CD8-positive, alpha-beta memory T cell (primary cell): Measurements from ENCODE around the gene CTNNBL1. TPM values are rescaled to one million over a fixed set of nuclear protein-coding genes. Genes with fewer than 3 reads are reported as not detected.
"Not testable (repeated sequence)": the region's sequence is repeated elsewhere in the genome, so short reads cannot be mapped to it uniquely, and the experiment has no call there.

Source experiments
- CTCF ChIA-PET: fragments of 350-600 bp; sonication (Branson Sonifier 250); formaldehyde crosslinking; loops from one replicate; lab custom pipeline; 2021; ENCODE audit warnings: antibody characterized with exemption; lab: Charles Lee
- POLR2A ChIA-PET: fragments of 350-600 bp; sonication (Branson Sonifier 250); formaldehyde crosslinking; loops from one replicate; lab custom pipeline; 2021; ENCODE audit warnings: antibody characterized with exemption; lab: Charles Lee
- DNase-seq, 5 donors: peaks; one replicate each; pipeline versions ENCODE4 v3.0.0 to v3.0.0-alpha.2; 2020 to 2022; ENCODE audit warnings: mixed read lengths in 1 of 5
- H3K27ac ChIP-seq: one replicate; pipeline ENCODE4 v1.7.0; 2013; ENCODE audit warnings: low read depth, mild to moderate bottlenecking, low read length, moderate library complexity
- H3K27me3 ChIP-seq: 2 replicates; pipeline ENCODE4 v1.7.0; 2013; ENCODE audit warnings: low read length, mild to moderate bottlenecking; ENCODE audit not compliant: insufficient read depth, poor library complexity, severe bottlenecking
- H3K36me3 ChIP-seq: 2 replicates; pipeline ENCODE4 v1.7.0; 2013; ENCODE audit warnings: mild to moderate bottlenecking, low read length, moderate library complexity; ENCODE audit not compliant: insufficient read depth
- H3K4me1 ChIP-seq: 2 replicates; pipeline ENCODE4 v1.7.0; 2013; ENCODE audit warnings: mild to moderate bottlenecking, low read length, moderate library complexity; ENCODE audit not compliant: insufficient read depth
- H3K4me3 ChIP-seq: 2 replicates; pipeline ENCODE4 v1.7.0; 2013; ENCODE audit warnings: mild to moderate bottlenecking, low read length
- H3K9me3 ChIP-seq: 2 replicates; pipeline ENCODE4 v1.7.0; 2013; ENCODE audit warnings: mild to moderate bottlenecking, low read length
- H3K27ac Mint-ChIP-seq, 8 donors: one replicate each; pipeline ENCODE4 v1.8.0; 2020 to 2021; ENCODE audit warnings: mixed read lengths in 8 of 8, mild to moderate bottlenecking in 6 of 8, inconsistent platforms in 3 of 8, moderate library complexity in 3 of 8
- H3K27me3 Mint-ChIP-seq, 2 donors: one replicate each; pipeline ENCODE4 v1.8.0; 2020 to 2021; ENCODE audit warnings: mixed read lengths in 2 of 2, mild to moderate bottlenecking in 1 of 2, moderate library complexity in 1 of 2
- H3K36me3 Mint-ChIP-seq, 3 donors: one replicate each; pipeline ENCODE4 v1.8.0; 2020 to 2021; ENCODE audit warnings: mixed read lengths in 3 of 3, inconsistent platforms in 1 of 3, mild to moderate bottlenecking in 1 of 3
- H3K4me1 Mint-ChIP-seq, 3 donors: one replicate each; pipeline ENCODE4 v1.8.0; 2020 to 2021; ENCODE audit warnings: mixed read lengths in 3 of 3, inconsistent platforms in 1 of 3, mild to moderate bottlenecking in 1 of 3
- H3K4me3 Mint-ChIP-seq, 7 donors: one replicate each; pipeline ENCODE4 v1.8.0; 2020 to 2021; ENCODE audit warnings: mixed read lengths in 7 of 7, mild to moderate bottlenecking in 6 of 7, moderate library complexity in 4 of 7, inconsistent platforms in 2 of 7
- H3K9me3 Mint-ChIP-seq, 5 donors: one replicate each; pipeline ENCODE4 v1.8.0; 2020 to 2022; ENCODE audit warnings: mixed read lengths in 5 of 5, mild to moderate bottlenecking in 3 of 5, moderate library complexity in 2 of 5, inconsistent platforms in 1 of 5
- polyA plus RNA-seq: library from polyadenylated mRNA; unstranded; fragments of 300-500 nt; fragmentation: Illumina TruSeq; gene quantifications from one replicate; pipeline ENCODE4 v1.2.3, GENCODE V29; 2021
- total RNA-seq, 2 experiments: library from RNA; stranded (reverse); gene quantifications; one replicate each; pipeline ENCODE4 v1.2.3, GENCODE V29; 2021

Gene CTNNBL1
- total and polyA plus RNA-seq, 3 experiments from 2014 or later = 86.8 to 97.8 (median 88.9) TPM

DNA sequence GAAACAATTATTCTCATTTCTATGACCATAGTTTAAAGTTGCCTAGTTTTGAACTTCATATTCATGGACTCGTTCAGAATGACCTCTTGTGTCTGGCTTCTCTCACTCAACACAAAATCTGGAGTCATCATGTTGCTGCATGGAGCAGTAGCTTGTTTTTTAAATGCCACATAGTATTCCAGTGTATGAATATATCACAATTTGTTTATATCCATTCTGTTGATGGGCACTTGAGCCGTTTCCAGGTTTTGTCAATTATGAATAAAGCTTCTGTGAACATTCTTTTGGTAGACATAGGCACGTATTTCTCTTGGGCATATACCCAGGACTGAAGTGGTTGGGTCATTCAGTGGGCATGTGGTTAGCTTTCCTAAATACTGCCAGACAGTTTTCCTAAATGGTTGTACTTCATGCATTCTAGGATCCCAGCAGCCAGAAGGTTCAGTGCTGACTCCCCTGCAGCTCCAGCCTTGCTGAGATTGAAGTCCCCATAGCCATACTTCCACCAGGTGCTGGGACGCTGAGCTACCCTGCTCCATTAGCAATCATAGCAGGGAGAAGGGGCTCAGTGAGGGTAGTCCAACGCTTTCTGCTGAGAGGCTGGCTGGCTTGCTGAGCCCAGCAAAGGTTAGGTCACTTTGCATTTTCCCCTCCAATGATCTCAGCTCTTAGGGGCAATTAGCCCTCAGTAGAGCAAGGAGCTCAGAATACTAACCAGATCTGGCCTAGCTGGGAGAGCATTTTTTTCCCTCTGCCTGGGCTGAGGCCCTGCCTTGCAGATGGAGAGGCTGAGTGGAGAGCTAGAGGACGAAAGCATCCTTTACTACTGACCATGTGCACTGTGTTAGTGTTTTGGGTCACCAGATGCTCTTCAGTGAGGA, 35.7 kb upstream of the CTNNBL1 start:
- H3K4me1 Mint-ChIP-seq = no peaks in the 10 kb centered on the region
- Histone ChIP-seq H3K36me3 (no peaks in the 10 kb centered on the region), H3K27me3 (no peaks in the 10 kb centered on the region), H3K4me1 (no peaks in the 10 kb centered on the region), H3K27ac (no peak overlapping the region), H3K9me3 (no peaks in the 10 kb centered on the region), H3K4me3 (no peak overlapping the region)
- ChIA-PET POLR2A (no interaction called here), CTCF (no interaction called here)
- no peak overlapping the region for H3K4me3 Mint-ChIP-seq
- no peak for DNase-seq
- H3K27me3 Mint-ChIP-seq = peaks cover 8 to 9% of the 10 kb centered on the region in 2 donors
- no peak overlapping the region for H3K27ac Mint-ChIP-seq
- H3K9me3 Mint-ChIP-seq = no peaks in the 10 kb centered on the region
- no peaks in the 10 kb centered on the region for H3K36me3 Mint-ChIP-seq

DNA sequence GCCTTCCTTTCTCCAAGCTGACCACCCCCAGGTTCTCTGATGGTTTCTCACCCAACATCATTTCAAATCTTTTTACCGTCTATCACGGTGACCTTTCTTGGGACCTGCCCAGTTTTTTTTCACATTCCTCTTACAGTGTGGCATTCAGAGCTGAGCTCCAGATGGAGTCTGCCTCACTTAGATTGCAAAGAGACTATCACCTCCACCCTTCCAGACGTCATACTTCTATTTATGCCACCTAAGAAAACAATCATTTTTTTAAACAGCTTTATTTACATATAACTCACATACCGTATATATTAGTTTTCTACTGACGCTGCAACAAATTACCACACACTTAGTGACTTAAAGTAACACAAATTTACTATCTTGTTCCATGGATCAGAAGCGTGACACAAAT, 32.3 kb upstream of the CTNNBL1 start:
- Mint-ChIP-seq H3K9me3 (peaks cover 0 to 10% (median 5%) of the 10 kb centered on the region in 5 donors), H3K36me3 (peaks cover 0 to 8% (median 2%) of the 10 kb centered on the region in 3 donors), H3K4me3 (no peak overlapping the region), H3K27me3 (peaks cover 9 to 13% of the 10 kb centered on the region in 2 donors), H3K4me1 (no peaks in the 10 kb centered on the region), H3K27ac (no peak overlapping the region)
- no peak overlapping the region for H3K4me3 ChIP-seq
- H3K27me3 ChIP-seq = no peaks in the 10 kb centered on the region
- ChIA-PET POLR2A (no interaction called here), CTCF (no interaction called here)
- H3K9me3 ChIP-seq = no peaks in the 10 kb centered on the region
- DNase-seq = no peak
- H3K36me3 ChIP-seq = no peaks in the 10 kb centered on the region
- no peaks in the 10 kb centered on the region for H3K4me1 ChIP-seq
- no peak overlapping the region for H3K27ac ChIP-seq

DNA sequence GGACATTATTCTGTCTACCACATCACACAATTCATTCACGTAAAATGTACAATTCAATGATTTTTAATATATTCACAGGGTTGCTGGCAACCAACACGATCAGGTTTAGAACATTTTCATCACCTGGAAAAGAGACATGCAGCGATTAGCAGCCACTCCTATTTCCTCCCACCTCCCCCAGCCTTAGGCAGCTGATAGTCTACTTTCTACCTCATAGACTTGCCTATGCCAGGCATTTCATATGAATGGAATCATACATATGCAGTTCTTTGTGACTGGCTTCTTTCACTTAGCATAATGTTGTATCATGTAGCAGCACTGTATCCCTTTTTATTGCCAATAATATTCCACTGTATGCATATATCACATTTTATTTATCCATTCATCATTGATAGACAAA, 31.5 kb upstream of the CTNNBL1 start:
- ChIA-PET POLR2A (no interaction called here), CTCF (no interaction called here)
- Mint-ChIP-seq H3K4me1 (no peaks in the 10 kb centered on the region), H3K36me3 (peaks cover 0 to 8% (median 2%) of the 10 kb centered on the region in 3 donors), H3K4me3 (no peak overlapping the region), H3K27ac (no peak overlapping the region), H3K27me3 (peaks cover 9 to 13% of the 10 kb centered on the region in 2 donors), H3K9me3 (peaks cover 0 to 10% (median 5%) of the 10 kb centered on the region in 5 donors)
- no peaks in the 10 kb centered on the region for H3K36me3 ChIP-seq
- no peaks in the 10 kb centered on the region for H3K4me1 ChIP-seq
- H3K27ac ChIP-seq = no peak overlapping the region
- no peak overlapping the region for H3K4me3 ChIP-seq
- H3K9me3 ChIP-seq = no peaks in the 10 kb centered on the region
- DNase-seq = no peak
- no peaks in the 10 kb centered on the region for H3K27me3 ChIP-seq

DNA sequence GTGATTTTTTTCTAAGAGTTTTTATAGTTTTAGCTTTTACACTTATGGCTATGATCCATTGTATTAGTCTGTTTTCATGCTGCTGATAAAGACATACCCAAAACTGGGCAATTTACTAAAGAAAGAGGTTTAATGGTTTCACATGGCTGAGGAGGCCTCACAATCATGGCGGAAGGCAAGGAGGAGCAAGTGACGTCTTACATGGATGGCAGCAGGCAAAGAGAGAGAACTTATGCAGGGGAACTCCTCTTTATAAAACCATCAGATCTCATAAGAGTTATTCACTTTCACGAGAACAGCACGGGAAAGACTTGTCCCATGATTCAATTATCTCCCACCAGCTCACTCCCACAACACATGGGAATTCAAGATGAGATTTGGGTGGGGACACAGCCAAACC, 29.2 kb upstream of the CTNNBL1 start:
- H3K4me1 ChIP-seq, H3K27ac Mint-ChIP-seq, H3K36me3 Mint-ChIP-seq, H3K4me3 ChIP-seq, H3K9me3 Mint-ChIP-seq, H3K27ac ChIP-seq, POLR2A ChIA-PET, H3K4me3 Mint-ChIP-seq, DNase-seq, H3K36me3 ChIP-seq, H3K4me1 Mint-ChIP-seq, H3K9me3 ChIP-seq, CTCF ChIA-PET, H3K27me3 ChIP-seq: not testable (repeated sequence)
- H3K27me3 Mint-ChIP-seq = peaks cover 21 to 22% of the 10 kb centered on the region in 2 donors

DNA sequence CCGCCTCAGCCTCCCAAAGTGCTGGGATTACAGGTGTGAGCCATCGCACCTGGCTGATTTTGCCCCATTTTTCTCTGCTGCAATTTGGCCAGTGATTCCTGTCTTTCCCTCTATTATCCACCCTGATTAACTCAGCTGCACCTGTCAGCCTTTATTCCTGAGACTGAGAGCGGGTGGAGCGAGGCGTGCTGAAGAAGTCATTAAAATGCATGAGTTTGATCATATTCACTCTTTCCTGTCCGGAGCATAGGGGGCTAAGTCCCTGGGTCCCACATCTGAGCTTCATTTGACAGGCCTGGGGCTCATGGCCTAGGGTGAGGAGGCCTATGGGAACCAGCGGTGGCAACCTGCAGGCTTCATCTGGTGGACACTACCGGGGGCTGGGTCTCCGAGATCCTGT, 25.7 kb upstream of the CTNNBL1 start:
- CTCF ChIA-PET = no interaction called here
- Mint-ChIP-seq H3K27me3 (peaks cover 45 to 47% of the 10 kb centered on the region in 2 donors), H3K9me3 (peaks cover 0 to 10% (median 5%) of the 10 kb centered on the region in 5 donors), H3K36me3 (peaks cover 0 to 8% (median 3%) of the 10 kb centered on the region in 3 donors), H3K4me1 (no peaks in the 10 kb centered on the region), H3K4me3 (no peak overlapping the region), H3K27ac (no peak overlapping the region)
- H3K4me1 ChIP-seq = no peaks in the 10 kb centered on the region
- no peak overlapping the region for H3K27ac ChIP-seq
- H3K4me3 ChIP-seq = no peak overlapping the region
- POLR2A ChIA-PET = no interaction called here
- no peaks in the 10 kb centered on the region for H3K36me3 ChIP-seq
- no peak for DNase-seq
- H3K27me3 ChIP-seq = peaks cover 6% of the 10 kb centered on the region
- H3K9me3 ChIP-seq = no peaks in the 10 kb centered on the region

DNA sequence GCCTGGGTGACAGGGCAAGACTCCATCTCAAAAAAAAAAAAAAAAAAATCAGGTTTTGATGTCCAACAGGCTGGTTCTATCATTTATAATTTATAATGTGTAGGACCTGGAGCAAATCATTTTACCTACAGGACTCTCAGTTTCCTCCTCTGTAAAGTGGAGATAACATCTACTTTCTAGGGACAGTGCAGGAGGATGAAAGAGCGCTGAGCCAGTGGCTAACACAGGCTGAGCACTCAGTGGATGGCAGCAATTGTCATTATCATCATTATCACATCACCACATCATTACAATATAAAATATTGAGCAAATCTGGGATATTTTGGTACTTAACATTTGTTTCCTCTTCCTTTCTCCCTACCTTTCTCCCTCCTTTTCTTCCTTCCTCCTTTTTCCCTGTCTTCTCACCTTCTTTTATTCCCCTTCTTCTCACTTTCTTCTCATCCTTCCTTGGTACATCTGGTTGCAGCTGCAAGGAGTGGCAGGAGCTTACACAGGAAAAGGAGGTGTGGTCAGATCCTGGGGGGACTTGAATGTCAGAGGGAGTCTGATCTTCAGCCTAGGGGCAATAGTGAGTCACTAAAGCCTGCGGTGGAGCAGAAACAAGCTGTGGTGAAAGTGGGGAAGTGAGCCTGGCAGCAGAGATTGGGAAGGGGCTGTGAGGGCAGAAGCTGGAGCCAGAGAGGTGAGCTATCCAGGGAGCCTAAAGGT, 24.6 kb upstream of the CTNNBL1 start:
- ChIA-PET CTCF (no interaction called here), POLR2A (no interaction called here)
- Mint-ChIP-seq H3K36me3 (peaks cover 0 to 8% (median 3%) of the 10 kb centered on the region in 3 donors), H3K4me3 (no peak overlapping the region), H3K4me1 (no peaks in the 10 kb centered on the region), H3K27ac (no peak overlapping the region), H3K27me3 (peaks cover 51 to 54% of the 10 kb centered on the region in 2 donors), H3K9me3 (peaks cover 0 to 10% (median 5%) of the 10 kb centered on the region in 5 donors)
- Histone ChIP-seq H3K9me3 (no peaks in the 10 kb centered on the region), H3K27me3 (peaks cover 6% of the 10 kb centered on the region), H3K27ac (no peak overlapping the region), H3K36me3 (no peaks in the 10 kb centered on the region), H3K4me3 (no peak overlapping the region), H3K4me1 (no peaks in the 10 kb centered on the region)
- no peak for DNase-seq

DNA sequence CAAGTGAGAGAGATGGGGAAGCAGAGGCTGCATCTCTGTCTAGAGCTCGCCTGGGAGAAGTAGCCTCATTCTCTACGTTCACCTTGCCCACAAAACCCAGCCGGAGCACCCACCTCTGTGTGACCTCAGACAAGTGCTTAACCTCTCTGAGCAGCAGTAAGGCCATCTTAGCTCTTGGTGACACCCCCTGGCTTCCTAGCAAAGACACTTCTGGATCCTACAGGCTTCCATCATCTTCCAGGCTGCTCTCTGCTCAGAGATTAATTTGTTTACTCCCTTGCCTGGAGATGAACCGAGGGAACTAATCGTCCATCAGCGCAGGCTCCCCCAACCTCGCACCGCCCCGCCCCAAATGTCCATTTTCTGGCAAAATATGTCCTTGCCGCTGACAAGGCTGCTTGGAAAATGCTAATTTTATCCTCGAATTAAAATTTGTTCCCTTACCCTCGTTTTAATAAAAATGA, 24.0 kb upstream of the CTNNBL1 start:
- Mint-ChIP-seq H3K4me3 (no peak overlapping the region), H3K36me3 (peaks cover 0 to 4% (median 2%) of the 10 kb centered on the region in 3 donors), H3K4me1 (no peaks in the 10 kb centered on the region), H3K27ac (no peak overlapping the region), H3K27me3 (peaks cover 50% of the 10 kb centered on the region in 2 donors), H3K9me3 (peaks cover 0 to 7% (median 3%) of the 10 kb centered on the region in 5 donors)
- no peak overlapping the region for H3K4me3 ChIP-seq
- DNase-seq = no peak
- POLR2A ChIA-PET = no interaction called here
- no peaks in the 10 kb centered on the region for H3K4me1 ChIP-seq
- CTCF ChIA-PET = no interaction called here
- H3K9me3 ChIP-seq = no peaks in the 10 kb centered on the region
- H3K27ac ChIP-seq = no peak overlapping the region
- H3K27me3 ChIP-seq = peaks cover 6% of the 10 kb centered on the region
- no peaks in the 10 kb centered on the region for H3K36me3 ChIP-seq

DNA sequence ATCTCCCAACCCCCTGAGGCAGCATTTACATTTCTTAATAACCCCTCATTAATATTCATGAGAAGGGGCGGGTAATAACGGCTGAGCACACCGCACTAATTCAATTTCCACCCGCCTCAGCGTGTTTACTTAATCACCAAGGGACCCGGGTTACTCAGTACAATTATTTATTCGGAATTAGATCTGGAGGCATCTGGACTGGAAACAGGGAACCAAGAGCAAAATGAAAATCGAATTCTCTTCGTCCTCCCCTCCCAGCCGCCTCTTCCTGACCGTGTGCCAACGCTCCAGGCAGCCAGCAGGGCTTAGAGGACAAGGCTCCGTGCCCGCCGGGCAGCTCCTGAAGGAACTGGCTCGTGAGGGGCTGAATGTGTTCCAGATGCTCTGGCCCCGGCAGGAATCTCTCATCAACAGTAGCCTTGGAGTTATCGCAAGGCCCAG, 23.5 kb upstream of the CTNNBL1 start:
- Mint-ChIP-seq H3K27ac (no peak overlapping the region), H3K9me3 (peaks cover 0 to 7% (median 3%) of the 10 kb centered on the region in 5 donors), H3K4me3 (no peak overlapping the region), H3K27me3 (peaks cover 50% of the 10 kb centered on the region in 2 donors), H3K36me3 (peaks cover 0 to 4% (median 2%) of the 10 kb centered on the region in 3 donors), H3K4me1 (no peaks in the 10 kb centered on the region)
- Histone ChIP-seq H3K4me1 (no peaks in the 10 kb centered on the region), H3K4me3 (no peak overlapping the region), H3K36me3 (no peaks in the 10 kb centered on the region), H3K9me3 (no peaks in the 10 kb centered on the region), H3K27me3 (peaks cover 6% of the 10 kb centered on the region), H3K27ac (no peak overlapping the region)
- no peak for DNase-seq
- POLR2A ChIA-PET = no interaction called here
- CTCF ChIA-PET = no interaction called here
